Liver (tissue), 9 donors: ENCODE results near the gene ADIG. TPM values are rescaled to one million over a fixed set of nuclear protein-coding genes. Genes with fewer than 3 reads are reported as not detected.

Source experiments
- DNase-seq: peaks from one replicate; pipeline ENCODE4 v3.0.0-alpha.2; 2017; ENCODE audit warnings: low spot score
- H3K27ac ChIP-seq, 2 donors: one replicate each; pipeline ENCODE4 v1.7.0; 2013; ENCODE audit warnings: inconsistent platforms in 2 of 2, low read length in 2 of 2, control low read depth in 1 of 2, low read depth in 1 of 2, mild to moderate bottlenecking in 1 of 2
- H3K27me3 ChIP-seq, 4 donors: one replicate each; pipeline versions ENCODE4 v1.6.1 to v1.7.0; 2013; ENCODE audit warnings: low read length in 3 of 4, inconsistent platforms in 1 of 4, mild to moderate bottlenecking in 1 of 4, moderate library complexity in 1 of 4; ENCODE audit not compliant: control insufficient read depth in 4 of 4, insufficient read depth in 4 of 4
- H3K36me3 ChIP-seq, 4 donors: one replicate each; pipeline versions ENCODE4 v1.6.1 to v1.7.0; 2013; ENCODE audit warnings: low read length in 3 of 4, mild to moderate bottlenecking in 3 of 4, low read depth in 1 of 4, moderate library complexity in 1 of 4; ENCODE audit not compliant: control insufficient read depth in 4 of 4, insufficient read depth in 3 of 4
- H3K4me1 ChIP-seq, 4 donors: one replicate each; pipeline versions ENCODE4 v1.6.1 to v1.7.0; 2013; ENCODE audit warnings: low read length in 3 of 4, mild to moderate bottlenecking in 3 of 4, moderate library complexity in 1 of 4; ENCODE audit not compliant: control insufficient read depth in 4 of 4, insufficient read depth in 4 of 4
- H3K4me3 ChIP-seq, 3 donors: one replicate each; pipeline versions ENCODE4 v1.6.1 to v1.7.0; 2013; ENCODE audit warnings: low read length in 3 of 3, control low read depth in 1 of 3, low read depth in 1 of 3, mild to moderate bottlenecking in 1 of 3
- H3K9ac ChIP-seq, 2 donors: one replicate each; pipeline ENCODE4 v1.7.0; 2013; ENCODE audit warnings: low read length in 2 of 2, mild to moderate bottlenecking in 2 of 2, moderate library complexity in 2 of 2, control low read depth in 1 of 2, low read depth in 1 of 2
- H3K9me3 ChIP-seq, 4 donors: one replicate each; pipeline versions ENCODE4 v1.6.1 to v1.7.0; 2013; ENCODE audit warnings: low read length in 3 of 4; ENCODE audit not compliant: control insufficient read depth in 4 of 4
- EGR1 ChIP-seq, 2 donors: IDR thresholded peaks; 2 replicates each; pipeline ENCODE4 v1.6.1; 2016 to 2018; ENCODE audit warnings: antibody characterized with exemption in 2 of 2, low read depth in 2 of 2
- FOXA2 ChIP-seq: IDR thresholded peaks from 2 replicates; pipeline ENCODE4 v1.6.1; 2016; ENCODE audit warnings: antibody characterized with exemption
- HNF4A ChIP-seq, 2 donors: conservative IDR thresholded peaks; 2 replicates each; pipeline ENCODE4 v1.6.1; 2016; ENCODE audit warnings: antibody characterized with exemption in 2 of 2, mild to moderate bottlenecking in 2 of 2
- NR2F2 ChIP-seq: IDR thresholded peaks from 2 replicates; pipeline ENCODE4 v1.6.1; 2016; ENCODE audit warnings: antibody characterized with exemption
- TAF1 ChIP-seq: conservative IDR thresholded peaks from 2 replicates; pipeline ENCODE4 v1.6.1; 2016; ENCODE audit warnings: antibody characterized with exemption, mild to moderate bottlenecking
- YY1 ChIP-seq: IDR thresholded peaks from 2 replicates; pipeline ENCODE4 v1.6.1; 2016; ENCODE audit warnings: antibody characterized with exemption, mild to moderate bottlenecking
- WGBS: extraction: QIAGEN DNeasy Blood & Tissue Kit; methylation state at CpG from one replicate; pipeline ENCODE4 v1.1.7; 2013; 5-methylcytosine and 5-hydroxymethylcytosine counted together
- polyA plus RNA-seq, 2 donors: library from polyadenylated mRNA; stranded (reverse) in 1 of 2; unstranded in 1 of 2; fragments of 200-250 nt in 1 of 2; fragments of >200 nt in 1 of 2; fragmentation: Nextera tagmentation in 1 of 2; extraction: Ambion mirVana in 1 of 2; gene quantifications; one replicate each; pipeline versions ENCODE4 v1.2.1 to v1.2.3, GENCODE V29; 2013 to 2015
- total RNA-seq, 2 donors: library from RNA; depleted of rRNA; stranded (reverse); fragments of >200 nt; gene quantifications; one replicate each; pipeline ENCODE4 v1.2.3, GENCODE V29; 2014
- TF ChIP-seq, protein P1 (sequence below): IDR thresholded peaks from 2 replicates; pipeline ENCODE4 v1.6.1; 2016; ENCODE audit warnings: antibody characterized with exemption
- donor health status: healthy.
- donor health status: healthy.
- donor health status: healthy.
- donor health status: healthy.
- donor health status: healthy.

The ADIG gene
- total and polyA plus RNA-seq, 4 donors = not detected

DNA sequence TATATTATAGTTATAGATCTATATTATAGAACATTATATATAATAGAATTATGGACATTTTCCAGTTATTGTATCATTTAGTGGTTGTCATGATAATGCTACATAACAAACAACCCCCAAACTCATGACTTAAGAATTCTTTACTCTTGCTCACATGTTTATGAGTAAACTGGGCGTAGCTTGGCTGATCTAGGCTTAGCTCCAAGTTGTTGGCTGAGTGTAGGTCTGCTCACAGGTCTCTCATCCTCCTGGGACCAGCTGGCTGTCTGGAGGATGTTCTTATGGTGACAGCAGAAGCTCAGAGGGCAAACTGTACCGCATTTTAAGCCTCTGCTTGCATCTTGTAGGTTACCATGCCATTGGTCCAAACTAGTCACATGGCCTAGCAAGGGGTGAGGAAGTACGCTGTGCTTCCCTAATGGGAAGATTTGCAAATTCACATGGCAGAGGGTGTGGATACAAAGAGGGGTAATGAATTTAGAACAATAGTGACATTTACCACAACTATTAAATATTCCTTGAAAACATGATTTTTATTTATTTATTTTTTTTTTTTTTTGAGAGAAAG, 54.8 kb downstream of the ADIG start:
- no peaks in the 10 kb centered on the region for H3K9me3 ChIP-seq
- TF ChIP-seq YY1 (no peak), NR2F2 (no peak), HNF4A (conservative IDR thresholded peaks at IDR 0.05) (no peak), EGR1 (IDR thresholded peaks at IDR 0.05; ENCODE audit: low read depth in 2 of 2) (no peak), TAF1 (no peak), FOXA2 (no peak)
- TF ChIP-seq, protein P1, sequence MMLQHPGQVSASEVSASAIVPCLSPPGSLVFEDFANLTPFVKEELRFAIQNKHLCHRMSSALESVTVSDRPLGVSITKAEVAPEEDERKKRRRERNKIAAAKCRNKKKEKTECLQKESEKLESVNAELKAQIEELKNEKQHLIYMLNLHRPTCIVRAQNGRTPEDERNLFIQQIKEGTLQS = no peak
- H3K9ac ChIP-seq = no peak overlapping the region
- no peak overlapping the region for H3K4me3 ChIP-seq
- H3K36me3 ChIP-seq = no peaks in the 10 kb centered on the region
- DNase-seq = no peak
- H3K27ac ChIP-seq = no peak overlapping the region
- no peaks in the 10 kb centered on the region for H3K27me3 ChIP-seq
- WGBS = 60% methylated on average over 3 of the region's 3 CpGs
- no peaks in the 10 kb centered on the region for H3K4me1 ChIP-seq

Other genes starting within 250 kb of the ADIG start
- 1,000 to 10,000 TPM in 1 of 2 donors, 100 to 1,000 TPM in 1; 761 to 1,404 TPM for gene LBP, start 234.7 kb upstream of the ADIG start, total RNA-seq
- gene LBP, start 234.7 kb upstream of the ADIG start, polyA plus RNA-seq = 1,000 to 10,000 TPM in 1 of 2 donors, 100 to 1,000 TPM in 1; 561 to 1,485 TPM
- 1 to 10 TPM; 6.3 to 9.2 TPM for gene SNHG17, start 145.9 kb upstream of the ADIG start, total RNA-seq
- gene SNHG17, start 145.9 kb upstream of the ADIG start, polyA plus RNA-seq = 10 to 100 TPM; 18.9 to 24.6 TPM
- gene RALGAPB, start 108.4 kb upstream of the ADIG start, total RNA-seq = 10 to 100 TPM; 14.4 to 19.7 TPM
- gene RALGAPB, start 108.4 kb upstream of the ADIG start, polyA plus RNA-seq = 1 to 10 TPM; 4.3 to 4.5 TPM
- under 1 TPM in 1 of 2 donors, not detected in 1; 0.08 TPM for gene ARHGAP40, start 20.6 kb downstream of the ADIG start, total RNA-seq
- gene ARHGAP40, start 20.6 kb downstream of the ADIG start, polyA plus RNA-seq = not detected
- gene SLC32A1, start 143.3 kb downstream of the ADIG start, total RNA-seq = not detected
- gene SLC32A1, start 143.3 kb downstream of the ADIG start, polyA plus RNA-seq = not detected
- gene ACTR5, start 167.3 kb downstream of the ADIG start, total RNA-seq = 1 to 10 TPM; 5.0 to 5.4 TPM
- gene ACTR5, start 167.3 kb downstream of the ADIG start, polyA plus RNA-seq = 1 to 10 TPM; 1.9 to 2.9 TPM
- gene PPP1R16B, start 224.5 kb downstream of the ADIG start, total RNA-seq = 1 to 10 TPM in 1 of 2 donors, under 1 TPM in 1; 0.84 to 5.7 TPM
- 1 to 10 TPM in 1 of 2 donors, under 1 TPM in 1; 0.97 to 1.4 TPM for gene PPP1R16B, start 224.5 kb downstream of the ADIG start, polyA plus RNA-seq